Gastroesophageal sphincter (tissue), 3 donors: ENCODE data around the gene DNAAF3.
"Not testable (repeated sequence)": the region's sequence is repeated elsewhere in the genome, so short reads cannot be mapped to it uniquely, and the experiment has no call there.

ENCODE experiments used
- EP300 ChIP-seq: sonication (generic); formaldehyde crosslinking; IDR thresholded peaks from one replicate; pipeline ENCODE4 v1.6.1; 2017; ENCODE audit warnings: antibody characterized with exemption, mild to moderate bottlenecking
- POLR2A ChIP-seq, 2 donors: fragments of 450-650 bp; IDR thresholded peaks; one replicate each; pipeline ENCODE4 v1.6.1; 2017; ENCODE audit warnings: antibody characterized with exemption in 2 of 2, mild to moderate bottlenecking in 2 of 2, moderate library complexity in 1 of 2
- POLR2AphosphoS5 ChIP-seq: sonication (generic); formaldehyde crosslinking; IDR thresholded peaks from one replicate; pipeline ENCODE4 v1.6.1; 2017; ENCODE audit warnings: antibody characterized with exemption
- TF ChIP-seq, protein P1 (sequence below), 4 experiments: fragments of 200-600 bp in 2 of 4; fragments of 450-650 bp in 2 of 4; sonication (generic) in 1 of 4; IDR thresholded peaks; one replicate each; pipeline ENCODE4 v1.5.1; 2017 to 2019; ENCODE audit warnings: antibody characterized with exemption in 4 of 4, mild to moderate bottlenecking in 2 of 4, moderate library complexity in 2 of 4

DNA sequence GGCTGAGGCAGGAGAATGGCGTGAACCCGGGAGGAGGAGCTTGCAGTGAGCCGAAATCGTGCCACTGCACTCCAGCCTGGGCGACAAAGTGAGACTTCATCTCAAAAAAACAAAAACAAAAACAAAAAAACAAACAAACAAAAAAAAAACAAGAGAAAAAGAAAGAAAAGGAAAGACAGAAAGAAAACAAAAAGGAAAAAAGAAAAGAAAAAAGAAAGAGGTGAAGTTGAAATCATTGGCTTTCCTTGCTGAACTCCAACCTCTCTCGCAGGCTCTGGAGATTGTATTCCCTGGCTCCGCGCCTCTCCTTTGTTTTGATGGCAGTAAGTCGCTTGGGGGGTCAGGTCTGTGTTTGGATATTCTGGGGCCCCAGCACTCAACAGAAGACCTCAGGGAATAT lies 5.9 kb upstream of the DNAAF3 start:
- TF ChIP-seq, protein P1, sequence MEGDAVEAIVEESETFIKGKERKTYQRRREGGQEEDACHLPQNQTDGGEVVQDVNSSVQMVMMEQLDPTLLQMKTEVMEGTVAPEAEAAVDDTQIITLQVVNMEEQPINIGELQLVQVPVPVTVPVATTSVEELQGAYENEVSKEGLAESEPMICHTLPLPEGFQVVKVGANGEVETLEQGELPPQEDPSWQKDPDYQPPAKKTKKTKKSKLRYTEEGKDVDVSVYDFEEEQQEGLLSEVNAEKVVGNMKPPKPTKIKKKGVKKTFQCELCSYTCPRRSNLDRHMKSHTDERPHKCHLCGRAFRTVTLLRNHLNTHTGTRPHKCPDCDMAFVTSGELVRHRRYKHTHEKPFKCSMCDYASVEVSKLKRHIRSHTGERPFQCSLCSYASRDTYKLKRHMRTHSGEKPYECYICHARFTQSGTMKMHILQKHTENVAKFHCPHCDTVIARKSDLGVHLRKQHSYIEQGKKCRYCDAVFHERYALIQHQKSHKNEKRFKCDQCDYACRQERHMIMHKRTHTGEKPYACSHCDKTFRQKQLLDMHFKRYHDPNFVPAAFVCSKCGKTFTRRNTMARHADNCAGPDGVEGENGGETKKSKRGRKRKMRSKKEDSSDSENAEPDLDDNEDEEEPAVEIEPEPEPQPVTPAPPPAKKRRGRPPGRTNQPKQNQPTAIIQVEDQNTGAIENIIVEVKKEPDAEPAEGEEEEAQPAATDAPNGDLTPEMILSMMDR (IDR thresholded peaks at IDR 0.05) = not testable (repeated sequence)
- TF ChIP-seq POLR2A (IDR thresholded peaks at IDR 0.05); EP300; POLR2AphosphoS5: not testable (repeated sequence)
